Fibroblast of mammary gland (primary cell): Measurements from ENCODE around the gene DNASE1L2.

Source experiments
- DNase-seq: peaks from one replicate; pipeline ENCODE4 v3.0.0-alpha.2; 2010; ENCODE audit warnings: low read depth
- H3K4me3 ChIP-seq: 2 replicates; pipeline ENCODE4 v1.5.1; 2011; ENCODE audit warnings: low read depth, mild to moderate bottlenecking, low read length, moderate library complexity; ENCODE audit not compliant: control insufficient read depth
- CTCF ChIP-seq: conservative IDR thresholded peaks from 2 replicates; pipeline ENCODE4 v1.5.1; 2011; ENCODE audit warnings: low read depth, low read length, inconsistent platforms; ENCODE audit not compliant: control insufficient read depth, insufficient read depth

The DNASE1L2 gene

DNA sequence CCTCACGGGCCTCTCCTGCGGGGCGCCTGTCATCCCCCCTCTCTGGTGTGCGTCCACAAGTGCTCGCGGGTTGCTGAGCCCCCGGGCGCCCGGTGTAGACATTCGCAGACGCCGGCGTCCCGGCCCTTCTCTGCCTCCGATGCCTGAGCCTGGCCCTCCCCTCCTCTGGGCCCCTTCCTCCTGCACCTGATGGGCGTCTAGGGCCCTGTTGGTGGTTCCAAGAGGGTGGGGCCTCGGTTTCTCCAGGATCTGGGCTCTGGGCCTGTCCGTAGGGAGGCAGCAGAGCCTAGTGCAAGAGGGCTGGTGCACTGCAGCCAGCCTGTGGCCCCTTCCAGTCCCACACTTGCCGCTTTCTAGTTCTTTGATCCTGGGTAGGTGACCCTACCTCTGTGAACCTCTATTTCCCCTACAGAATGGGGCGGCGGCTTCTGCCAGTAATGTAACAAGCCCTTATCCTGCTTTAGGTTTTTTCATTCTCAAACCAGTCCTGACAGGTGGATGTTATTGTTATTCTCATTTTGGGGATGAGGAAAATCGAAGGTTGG lies 12.2 kb upstream of the DNASE1L2 start:
- DNase-seq = peak; percentile 56
- peak; percentile 16 for TF ChIP-seq CTCF

DNA sequence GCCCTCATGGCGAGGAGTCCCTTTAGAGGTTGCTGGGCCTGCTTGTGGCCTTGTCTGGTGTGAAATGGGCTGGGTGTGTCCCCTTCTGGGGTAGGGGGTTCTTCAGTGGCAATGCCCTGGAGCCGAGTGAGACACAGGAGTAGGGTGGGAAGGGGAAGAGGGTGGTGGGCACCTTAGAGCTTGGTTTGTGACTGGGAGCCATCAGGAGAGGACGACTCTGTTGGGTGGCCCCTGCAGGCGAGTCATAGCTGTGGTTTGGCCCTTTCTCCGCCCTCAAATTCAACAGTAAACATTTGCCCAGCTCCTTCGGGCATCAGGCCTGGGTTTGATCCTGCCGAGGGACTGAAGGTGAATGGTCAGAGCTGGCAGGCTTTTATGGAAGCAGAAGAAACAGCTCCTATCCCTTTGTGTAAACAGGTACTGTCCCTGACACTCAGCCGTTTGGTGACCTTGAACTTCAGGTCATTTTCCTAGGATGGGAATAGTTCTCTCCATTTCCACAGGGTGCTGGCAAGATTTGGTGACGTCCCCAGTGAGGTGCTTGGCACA lies 9.9 kb upstream of the DNASE1L2 start:
- no peak for TF ChIP-seq CTCF
- no peak for DNase-seq
- no peak overlapping the region for H3K4me3 ChIP-seq

More for the DNA sequence above, 12.2 kb upstream of the DNASE1L2 start:
- peak overlapping the region; percentile 82 for H3K4me3 ChIP-seq

GRCh38 chr16:2226918-2227317 lies 9.3 kb upstream of the DNASE1L2 start:
- DNase-seq = no peak
- H3K4me3 ChIP-seq = no peak overlapping the region
- TF ChIP-seq CTCF = no peak

DNA sequence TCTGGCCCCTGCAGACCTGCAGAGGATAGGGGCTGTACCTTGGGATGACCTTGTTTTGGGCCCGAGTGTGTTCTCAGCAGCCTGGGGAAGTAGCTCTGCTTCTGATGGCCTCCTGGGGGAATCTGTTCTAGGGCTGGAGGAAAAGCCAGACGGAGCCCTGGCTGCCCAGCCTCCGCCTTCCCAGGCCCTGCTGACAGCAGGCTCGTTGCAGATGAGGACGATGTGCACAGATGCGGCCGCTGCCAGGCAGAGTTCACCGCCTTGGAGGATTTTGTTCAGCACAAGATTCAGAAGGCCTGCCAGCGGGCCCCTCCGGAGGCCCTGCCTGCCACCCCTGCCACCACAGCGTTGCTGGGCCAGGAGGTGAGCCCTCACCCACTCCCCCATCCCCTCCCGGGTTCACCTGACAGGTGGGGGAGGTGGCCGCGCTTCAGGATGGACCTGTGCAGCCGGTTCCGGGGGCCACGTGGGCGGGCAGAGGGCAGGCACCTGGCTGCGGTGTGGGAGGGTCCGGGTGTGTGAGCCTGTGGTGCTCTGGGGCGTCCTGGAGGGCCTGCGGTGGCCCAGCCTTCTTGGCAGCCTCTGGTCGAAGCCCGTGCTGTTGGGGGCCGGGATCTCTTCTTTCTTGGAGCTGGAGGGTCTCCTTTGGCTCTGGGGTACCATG lies 8.0 kb upstream of the DNASE1L2 start:
- DNase-seq = no peak
- TF ChIP-seq CTCF = no peak
- H3K4me3 ChIP-seq = no peak overlapping the region

DNA sequence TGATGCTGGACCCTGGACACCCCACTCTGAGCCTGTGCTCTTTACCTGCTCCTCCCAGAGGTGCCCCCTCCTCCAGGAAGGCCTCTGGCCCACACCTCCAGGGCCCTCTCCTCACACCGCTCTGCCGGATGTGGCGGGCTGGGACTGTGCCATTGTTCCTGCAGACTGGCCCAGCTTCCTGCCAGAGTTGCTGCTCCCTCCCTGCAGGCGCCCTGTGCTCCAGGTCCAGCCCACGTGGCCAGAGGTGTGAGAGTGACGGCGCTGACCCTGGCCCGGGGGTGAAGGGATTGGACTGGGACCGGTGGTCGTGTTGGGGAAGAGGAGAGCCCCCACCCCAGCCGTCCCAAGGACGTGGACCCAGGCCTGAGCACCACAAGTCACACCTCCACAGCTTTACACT lies 7.2 kb upstream of the DNASE1L2 start:
- TF ChIP-seq CTCF = no peak
- no peak overlapping the region for H3K4me3 ChIP-seq
- no peak for DNase-seq

DNA sequence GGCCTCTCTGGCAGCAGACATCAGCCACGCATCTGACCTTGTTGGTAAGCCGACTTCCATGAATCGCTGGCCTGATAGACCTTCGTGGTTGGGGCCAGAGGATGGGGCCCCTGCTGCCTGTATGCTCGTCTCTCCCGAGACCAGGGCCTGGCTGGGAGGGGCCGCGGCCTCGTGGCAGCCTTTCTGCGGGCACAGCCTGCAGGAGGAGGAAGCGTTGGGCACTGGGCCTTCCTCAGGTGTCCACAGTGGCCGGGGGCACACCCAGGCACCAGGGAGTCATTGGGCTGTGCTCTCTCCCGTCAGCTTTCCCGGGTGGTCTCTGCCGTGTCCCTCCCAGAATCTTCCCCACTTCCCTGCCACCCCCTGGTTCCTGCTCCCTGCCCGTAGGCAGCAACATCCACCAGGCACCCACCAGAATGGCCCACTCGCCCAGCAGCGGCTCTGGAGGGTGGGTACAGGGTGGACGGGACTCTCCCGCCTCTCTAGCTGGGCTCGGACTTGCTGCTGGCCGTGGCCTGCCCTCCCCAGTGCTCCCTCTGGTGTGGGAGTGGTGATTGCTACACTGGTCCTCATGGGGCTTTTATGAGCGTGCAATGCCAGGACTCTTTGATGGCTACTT lies 6.5 kb upstream of the DNASE1L2 start:
- no peak overlapping the region for H3K4me3 ChIP-seq
- no peak for DNase-seq
- TF ChIP-seq CTCF = no peak
